Kidney glomerular epithelial cell (primary cell): Measurements from ENCODE around the gene DHCR7.

Experiments
- DNase-seq: peaks from one replicate; lab custom pipeline; 2025; lab: John Stamatoyannopoulos, UW

The DHCR7 gene

DNA sequence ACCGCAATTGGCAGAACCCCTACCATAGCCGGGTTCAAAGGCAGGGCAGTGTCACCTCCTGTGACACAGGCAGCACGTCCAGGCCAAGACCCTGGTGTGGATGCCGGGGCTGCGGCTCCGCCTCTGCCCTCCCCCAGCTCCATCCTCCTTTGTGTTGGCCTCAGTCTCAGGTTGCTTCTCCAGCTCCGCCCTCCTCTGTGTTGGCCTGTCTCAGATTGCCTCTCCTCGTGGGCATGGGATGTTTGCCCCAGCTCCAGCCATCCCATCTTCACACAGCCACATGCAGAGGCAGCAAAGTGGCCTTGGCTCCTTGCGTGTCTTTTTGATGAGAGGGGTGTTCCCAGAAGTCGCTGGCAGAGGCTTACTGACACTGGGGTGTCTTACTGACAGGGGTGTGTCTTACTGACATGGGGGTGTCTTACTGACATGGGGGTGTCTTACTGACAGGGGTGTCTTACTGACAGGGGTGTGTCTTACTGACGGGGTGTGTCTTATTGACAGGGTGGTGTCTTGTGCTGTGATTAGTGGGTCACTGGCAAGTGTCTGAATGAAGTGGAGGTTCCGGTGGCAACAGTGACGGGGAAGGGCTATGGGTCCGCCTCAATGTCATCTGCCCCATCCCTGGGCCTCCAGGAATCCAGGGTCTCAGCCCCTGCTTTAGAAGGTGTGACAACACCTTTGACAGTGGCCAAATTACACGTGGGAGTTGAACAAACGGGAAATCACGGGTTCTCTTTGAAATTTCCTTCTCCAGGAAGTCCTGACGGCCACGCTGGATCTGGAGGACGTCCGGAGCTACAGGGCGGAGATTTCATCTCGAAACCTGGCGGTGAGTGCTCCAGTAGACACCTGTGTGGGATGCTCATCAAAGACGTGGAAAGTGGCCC lies 29.7 kb upstream of the DHCR7 start:
- DNase-seq = no peak

DNA sequence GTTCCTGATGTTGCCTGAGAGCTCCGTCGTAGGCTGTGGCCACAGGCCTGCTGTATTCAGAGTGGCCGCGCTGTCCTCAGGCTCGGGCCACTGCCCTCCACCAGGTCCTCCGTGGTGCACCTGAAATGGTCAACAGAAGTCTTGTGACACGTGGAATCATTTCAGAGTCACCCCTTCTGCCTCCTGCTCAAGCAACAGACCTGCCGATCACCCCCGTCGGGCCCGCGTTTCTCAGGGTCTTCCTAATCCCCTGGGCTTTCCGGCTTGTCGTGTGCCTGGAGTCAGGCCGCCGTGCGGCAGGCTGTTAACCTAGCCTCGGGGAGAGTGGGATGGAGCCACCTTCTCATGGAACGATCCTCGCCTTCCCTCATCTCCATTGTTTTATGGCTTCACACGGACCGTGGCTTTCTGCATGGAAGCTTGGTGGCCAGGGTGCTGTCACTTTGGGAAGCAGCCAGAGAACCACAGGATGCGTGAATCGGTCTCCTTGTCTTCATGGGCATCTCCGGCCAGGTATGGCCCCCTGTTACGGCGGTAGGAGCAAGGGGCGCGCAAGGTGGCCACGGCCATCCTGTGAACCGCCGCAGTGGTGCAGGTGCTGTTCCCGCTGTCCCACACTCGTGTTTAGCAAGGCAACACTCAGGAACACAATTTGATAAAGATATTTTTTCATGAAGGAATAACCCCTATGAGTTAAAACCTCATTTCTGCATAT lies 28.9 kb upstream of the DHCR7 start:
- DNase-seq = no peak

DNA sequence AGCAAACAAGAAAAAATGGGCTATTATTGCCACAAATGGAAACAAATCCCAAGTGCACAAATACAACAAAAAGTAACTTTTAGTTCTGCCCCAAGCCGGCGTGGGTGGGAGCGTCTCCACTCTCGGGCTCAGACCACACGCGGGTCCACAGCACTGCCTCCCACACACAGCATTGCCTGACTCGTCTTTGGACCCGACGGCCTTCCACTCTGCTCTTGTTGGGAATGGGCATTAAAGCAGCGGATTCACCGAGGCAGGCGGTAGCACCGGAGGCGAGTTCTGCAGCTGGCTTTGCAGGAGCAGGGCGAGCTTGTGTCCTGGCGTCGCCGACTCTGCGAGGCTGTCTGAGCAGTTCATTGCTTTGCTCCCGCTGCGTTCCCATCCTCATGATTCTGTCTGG lies 27.8 kb upstream of the DHCR7 start:
- DNase-seq = no peak

DNA sequence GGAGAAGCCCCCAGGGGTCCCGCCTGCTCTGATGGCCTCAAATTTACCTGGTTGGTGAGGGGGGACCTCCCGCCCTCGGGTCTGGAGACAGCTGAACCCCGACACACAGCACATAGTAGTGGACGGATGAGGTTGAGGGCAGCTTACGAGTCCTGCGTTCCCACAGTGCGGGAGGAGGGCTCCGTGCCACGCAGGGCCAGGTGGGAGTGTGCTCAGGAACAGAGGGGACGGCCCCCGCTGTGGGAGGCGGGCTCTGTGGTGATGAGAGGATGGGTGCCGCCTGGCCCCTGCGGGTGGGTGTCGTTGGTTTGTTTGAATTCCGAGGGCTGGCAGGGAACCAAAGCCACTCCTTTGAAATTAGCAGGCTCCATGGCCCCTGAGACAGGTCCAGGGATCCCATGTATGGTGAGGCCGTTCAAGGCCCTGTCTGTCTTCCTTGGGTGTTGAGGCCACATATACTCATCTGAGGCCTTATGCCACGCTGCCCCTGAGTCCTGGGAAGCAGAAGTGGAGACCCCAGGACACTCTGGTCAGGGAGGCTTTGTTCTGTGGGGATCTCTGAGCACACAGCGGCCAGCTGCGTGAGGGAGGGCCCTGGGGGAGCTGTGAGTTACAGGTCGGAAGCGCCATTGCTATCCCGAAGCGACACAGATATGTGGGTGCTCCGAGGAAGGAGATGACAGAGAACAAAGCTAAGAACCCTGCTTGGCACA lies 26.7 kb upstream of the DHCR7 start:
- no peak for DNase-seq

DNA sequence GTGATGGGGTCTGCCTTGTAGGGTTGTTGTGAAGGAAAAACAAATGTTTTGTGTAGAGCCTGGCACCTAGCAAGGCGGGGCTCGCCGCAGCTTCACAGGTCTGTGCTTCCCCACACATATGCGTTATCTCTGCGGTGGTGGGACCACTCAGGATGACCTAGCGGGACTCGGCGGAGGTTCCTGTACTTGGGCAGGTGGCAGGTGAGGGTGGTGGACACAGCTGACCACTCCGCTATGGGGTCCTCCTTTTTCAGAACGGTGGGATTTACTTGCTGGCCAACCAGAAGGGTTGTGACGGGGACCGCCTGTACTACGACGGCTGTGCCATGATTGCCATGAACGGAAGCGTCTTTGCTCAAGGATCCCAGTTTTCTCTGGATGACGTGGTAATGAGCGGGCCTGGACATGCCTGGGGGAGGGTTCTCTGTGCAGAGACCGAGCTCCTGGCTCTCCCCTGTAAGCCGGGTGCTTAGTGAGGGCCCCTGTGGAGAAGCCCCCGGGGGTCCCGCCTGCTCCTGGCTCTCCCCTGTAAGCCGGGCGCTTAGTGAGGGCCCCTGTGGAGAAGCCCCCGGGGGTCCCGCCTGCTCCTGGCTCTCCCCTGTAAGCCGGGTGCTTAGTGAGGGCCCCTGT lies 26.1 kb upstream of the DHCR7 start:
- no peak for DNase-seq

DNA sequence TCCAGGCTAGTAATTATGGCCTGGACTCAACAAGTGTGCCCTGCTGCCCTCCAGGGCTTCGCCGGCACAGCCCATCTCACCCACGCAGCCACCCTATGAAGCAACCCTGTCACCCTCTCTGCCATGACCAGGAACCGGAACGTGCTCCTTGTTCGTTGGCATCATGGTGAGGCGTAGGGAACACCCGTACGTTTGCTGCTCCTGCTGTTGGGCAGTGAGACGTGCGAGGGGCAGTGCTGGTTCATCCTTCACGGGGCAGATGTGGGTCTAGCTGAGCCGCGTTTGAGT lies 25.5 kb upstream of the DHCR7 start:
- DNase-seq = no peak

DNA sequence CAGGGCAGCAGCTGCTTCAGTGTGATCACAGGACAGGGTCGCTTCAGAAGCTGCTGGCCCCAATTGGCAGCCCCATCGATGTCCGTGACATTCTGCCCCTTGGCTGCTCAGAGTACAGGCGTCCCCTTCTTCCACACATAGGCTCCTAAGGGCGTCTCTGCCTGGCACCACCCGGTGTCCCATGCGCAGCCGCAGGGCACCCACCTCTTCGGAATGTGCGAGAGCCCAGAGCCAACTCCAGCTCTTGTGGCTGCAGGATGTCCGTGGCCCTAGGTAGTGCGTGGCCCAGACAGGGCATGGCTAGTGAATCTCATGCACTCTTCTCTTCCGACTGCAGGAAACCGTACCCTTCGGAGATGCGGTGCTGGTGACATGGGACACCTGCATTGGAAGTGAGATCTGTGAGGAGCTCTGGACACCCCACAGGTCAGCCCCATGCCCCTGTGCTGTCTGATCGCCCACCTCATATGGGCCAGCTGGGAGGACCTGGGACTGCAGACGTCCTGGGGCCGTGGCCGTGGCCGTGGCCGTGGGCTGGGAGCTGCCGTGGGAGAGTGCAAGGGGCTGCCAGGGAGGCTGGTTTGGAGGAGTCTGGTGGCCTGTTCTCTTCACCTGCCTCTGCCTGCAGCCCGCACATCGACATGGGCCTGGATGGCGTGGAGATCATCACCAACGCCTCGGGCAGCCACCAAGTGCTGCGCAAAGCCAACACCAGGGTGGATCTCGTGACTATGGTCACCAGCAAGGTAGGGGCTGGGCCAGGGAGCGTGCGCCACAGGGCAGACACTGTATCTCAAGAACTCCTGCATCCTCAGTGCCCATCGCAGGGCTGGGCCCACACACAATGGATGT lies 25.0 kb upstream of the DHCR7 start:
- DNase-seq = no peak

DNA sequence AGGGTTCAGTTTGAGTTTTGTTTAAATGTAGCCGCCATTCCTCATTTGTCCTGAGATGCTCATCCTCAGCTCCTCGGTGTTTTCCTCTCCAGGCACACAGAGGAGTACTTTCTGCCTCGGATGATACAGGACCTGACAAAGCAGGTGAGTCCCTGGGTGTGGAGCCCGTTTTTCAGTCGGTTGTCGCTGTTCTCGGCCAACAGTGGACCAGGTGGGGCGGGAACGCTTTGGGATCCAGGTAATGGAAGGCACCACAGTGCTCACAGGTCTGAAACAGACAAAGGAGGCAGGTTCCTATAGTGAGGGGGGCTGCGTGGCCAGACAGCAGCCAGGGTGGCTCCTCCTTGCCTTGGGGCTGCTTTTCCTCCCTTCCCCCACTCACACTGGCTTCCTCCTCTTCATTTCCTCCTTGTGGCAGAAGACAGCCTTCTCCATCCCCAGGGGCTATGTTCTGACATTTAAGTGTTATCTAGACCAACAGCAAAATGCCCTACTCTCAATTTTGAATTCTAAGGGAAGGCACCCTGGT lies 24.2 kb upstream of the DHCR7 start:
- DNase-seq = no peak

DNA sequence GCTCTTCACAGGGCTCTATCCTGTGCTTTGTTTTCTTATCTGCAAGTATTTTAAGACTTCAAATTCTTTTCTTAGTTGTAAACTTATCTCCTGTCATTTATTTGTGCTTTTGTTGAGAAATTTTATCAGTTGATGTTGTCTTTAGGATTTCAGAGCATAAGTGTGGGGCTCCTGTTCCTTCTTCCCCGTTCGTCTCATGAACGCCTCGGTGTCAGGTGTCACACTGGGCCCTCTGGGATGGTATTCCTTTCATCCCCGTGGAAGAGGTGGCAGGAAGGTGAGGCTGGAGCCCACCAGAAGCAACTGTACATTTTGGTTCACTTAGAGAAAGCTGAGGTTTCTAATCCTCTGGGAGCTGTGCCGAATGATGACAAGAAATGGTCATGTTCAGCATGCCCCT lies 22.8 kb upstream of the DHCR7 start:
- DNase-seq = no peak

DNA sequence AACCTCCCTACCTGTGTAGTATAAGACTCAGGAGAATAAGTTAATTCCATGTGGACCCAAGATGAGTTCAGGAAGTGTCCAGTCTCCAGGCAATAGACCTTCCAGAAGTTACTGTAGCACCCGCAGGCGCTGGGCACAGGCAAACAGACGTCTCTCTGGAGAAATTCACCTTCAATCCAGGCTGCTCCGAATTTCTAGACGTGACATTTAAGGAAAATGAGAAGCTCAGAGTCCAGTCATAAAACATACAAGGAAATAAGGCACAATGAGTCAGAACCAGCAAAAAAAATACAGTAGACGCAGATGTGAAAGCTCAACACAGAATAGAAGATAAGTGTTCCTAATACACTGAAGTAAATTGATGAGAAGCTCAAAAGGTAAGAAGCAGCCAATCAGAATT lies 19.0 kb upstream of the DHCR7 start:
- DNase-seq = no peak

DNA sequence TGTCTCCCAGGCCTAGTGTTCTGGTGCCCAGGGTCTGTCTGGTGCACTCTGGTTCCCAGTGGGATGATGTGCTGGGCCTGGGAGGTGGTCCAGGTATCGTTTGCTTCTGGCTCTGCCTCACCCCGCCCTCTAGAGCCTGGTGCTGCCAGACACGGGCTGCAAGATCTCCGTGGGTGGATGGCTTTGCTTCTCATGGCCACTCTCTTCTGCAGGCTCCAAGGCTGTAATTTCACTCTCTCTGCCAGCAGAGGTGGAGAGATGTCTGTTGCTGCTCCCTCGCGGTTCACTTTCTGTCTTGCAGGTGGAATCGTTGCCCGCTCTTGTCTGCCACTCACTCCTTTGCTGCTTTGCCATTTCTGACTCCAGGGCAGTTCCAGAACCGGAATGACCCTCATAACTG lies 18.2 kb upstream of the DHCR7 start:
- no peak for DNase-seq

DNA sequence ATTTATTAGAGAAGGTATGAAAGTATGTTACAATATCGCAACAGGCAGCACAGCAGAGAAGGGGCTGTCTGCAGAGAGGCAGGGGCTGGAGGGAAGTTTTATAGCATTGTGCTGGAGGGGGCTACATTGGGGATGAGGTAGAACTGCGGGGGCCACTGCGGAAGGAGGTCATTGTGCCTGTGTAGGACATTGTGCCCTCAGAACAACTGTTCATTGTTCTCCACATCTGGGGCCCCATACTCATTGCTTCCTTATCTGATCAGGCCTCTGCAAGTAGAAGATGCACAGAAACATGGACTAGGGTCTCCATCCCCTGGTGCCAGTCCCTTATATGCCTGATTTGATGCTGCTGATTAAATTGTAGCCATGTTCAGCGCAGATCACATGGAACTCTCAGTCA lies 16.9 kb upstream of the DHCR7 start:
- DNase-seq = no peak

DNA sequence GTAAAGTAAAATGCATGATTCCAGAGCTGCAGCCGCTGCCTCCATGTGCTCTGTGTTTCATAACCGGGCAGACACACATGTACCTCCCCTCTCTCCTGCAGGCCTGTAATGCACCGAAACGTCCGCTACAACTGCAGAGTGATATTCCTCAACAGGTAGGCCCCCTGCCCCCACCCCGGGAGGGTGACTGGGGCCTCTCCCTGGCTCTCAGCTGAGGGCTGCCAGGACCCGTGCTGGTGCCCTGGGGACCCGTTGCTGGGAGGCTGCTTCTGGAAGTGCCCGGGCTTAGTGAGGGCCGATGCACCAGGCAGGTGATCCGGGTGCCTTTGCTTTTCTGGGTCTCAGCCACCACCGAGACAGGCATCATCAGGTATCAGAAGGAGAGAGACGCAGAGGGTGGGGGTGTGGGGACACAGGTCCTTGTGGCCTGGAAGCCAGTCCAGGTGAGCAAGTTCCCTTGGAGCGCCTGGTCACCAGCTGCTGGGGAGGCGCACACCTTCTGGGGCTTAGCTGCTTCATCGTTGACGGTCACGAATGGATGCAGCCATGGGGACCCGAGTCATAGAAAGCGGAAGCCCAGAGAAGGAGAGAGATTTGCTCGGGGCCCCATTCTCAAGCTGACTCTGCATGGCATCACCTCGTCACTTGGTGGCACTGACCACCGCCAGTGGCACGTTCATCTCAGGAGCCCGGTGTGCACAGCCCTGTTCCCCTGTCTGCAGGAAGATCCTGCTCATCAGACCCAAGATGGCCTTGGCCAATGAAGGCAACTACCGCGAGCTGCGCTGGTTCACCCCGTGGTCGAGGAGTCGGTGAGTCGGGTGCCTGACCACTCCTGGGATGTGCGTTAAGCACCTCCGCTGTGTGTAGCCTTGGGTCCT lies 15.4 kb upstream of the DHCR7 start:
- DNase-seq = no peak

DNA sequence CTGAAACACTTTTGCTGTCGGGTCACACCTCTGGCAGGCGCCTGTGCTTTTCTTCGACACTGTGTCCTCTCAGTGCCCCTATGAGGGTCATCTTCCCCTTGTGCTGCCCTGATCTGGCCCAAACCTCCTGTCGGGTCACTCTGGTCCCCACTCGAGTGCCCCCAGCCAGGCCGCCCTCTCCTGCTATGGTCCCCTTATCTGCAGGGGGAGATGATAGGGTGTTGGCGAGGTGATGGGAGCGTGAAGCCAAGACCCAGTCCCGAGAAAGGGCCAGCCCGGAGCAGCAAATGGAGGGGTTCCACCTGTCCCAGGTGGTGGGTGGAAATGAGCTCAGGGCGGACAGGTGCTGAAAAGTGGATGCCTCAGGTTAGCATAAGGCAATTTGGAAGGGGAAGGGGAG lies 14.5 kb upstream of the DHCR7 start:
- DNase-seq = no peak

DNA sequence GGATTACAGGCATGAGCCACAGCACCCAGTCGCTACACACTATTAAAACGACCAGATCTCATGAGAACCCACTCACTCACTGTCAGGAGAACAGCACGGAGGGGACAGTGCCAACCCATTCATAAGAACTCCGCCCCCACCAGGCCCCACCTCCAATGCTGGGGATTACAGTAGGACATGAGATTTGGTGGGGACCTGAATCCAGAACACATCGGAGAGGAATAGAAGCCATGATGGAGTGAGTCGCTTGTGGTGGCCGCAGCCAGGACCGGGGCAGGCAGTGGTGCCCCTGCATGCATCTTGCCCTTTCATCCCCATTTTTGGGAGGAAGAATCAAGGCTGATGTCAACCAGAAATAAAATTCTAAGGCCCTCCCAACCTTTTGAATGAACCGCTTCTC lies 13.5 kb upstream of the DHCR7 start:
- no peak for DNase-seq

DNA sequence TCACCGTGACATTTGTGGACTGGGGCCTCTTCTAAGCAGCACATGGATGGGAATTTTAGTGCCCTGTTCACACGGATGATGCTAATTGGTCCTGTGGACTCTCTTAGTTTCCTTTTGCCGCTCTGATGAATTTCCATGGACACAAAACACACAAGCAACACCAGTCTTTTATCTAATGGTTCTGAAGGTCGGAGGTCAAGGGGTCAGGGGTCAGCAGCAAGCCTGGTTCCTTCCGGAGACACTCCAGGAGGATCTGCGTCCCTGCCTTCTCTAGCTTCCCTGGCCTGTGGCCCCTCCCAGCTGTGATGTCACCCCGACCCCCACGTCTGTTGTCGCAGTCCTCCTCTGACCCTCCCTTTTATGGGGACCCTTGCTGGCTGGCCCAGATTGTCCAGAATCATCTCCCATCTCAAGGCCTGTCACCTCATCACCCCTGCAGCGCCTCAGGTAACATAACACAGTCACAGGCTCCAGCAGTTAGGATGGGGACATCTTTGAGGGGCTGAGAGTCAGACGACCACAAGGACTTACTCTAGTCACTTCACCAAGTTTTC lies 11.7 kb upstream of the DHCR7 start:
- DNase-seq = no peak

DNA sequence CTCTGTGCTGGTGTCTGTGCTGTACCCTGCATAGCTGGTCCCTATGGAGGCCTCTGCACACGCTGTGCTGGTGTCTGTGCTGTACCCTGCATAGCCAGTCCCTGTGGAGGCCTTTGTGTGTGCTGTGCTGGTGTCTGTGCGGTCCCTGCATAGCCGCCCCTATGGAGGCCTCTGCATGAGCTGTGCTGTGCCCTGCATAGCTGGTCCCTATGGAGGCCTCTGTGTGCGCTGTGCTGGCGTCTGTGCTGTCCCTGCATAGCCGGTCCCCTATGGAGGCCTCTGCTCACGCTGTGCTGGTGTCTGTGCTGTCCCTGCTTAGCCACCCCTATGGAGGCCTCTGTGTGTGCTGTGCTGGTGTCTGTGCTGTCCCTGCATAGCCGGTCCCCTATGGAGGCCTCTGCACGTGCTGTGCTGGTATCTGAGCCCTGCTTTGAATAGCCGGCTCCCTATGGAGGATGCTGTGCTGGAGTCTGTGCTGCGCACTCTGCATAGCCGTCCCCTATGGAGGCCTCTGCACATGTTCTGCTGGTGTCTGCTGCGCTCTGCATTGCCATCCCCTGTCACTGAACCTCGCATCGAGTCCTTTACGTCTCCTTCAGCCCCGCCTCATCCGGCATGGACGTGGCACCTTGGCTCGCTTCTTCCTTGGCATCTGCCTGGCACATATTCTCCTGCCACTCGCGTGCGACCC lies 11.0 kb upstream of the DHCR7 start:
- DNase-seq = no peak

DNA sequence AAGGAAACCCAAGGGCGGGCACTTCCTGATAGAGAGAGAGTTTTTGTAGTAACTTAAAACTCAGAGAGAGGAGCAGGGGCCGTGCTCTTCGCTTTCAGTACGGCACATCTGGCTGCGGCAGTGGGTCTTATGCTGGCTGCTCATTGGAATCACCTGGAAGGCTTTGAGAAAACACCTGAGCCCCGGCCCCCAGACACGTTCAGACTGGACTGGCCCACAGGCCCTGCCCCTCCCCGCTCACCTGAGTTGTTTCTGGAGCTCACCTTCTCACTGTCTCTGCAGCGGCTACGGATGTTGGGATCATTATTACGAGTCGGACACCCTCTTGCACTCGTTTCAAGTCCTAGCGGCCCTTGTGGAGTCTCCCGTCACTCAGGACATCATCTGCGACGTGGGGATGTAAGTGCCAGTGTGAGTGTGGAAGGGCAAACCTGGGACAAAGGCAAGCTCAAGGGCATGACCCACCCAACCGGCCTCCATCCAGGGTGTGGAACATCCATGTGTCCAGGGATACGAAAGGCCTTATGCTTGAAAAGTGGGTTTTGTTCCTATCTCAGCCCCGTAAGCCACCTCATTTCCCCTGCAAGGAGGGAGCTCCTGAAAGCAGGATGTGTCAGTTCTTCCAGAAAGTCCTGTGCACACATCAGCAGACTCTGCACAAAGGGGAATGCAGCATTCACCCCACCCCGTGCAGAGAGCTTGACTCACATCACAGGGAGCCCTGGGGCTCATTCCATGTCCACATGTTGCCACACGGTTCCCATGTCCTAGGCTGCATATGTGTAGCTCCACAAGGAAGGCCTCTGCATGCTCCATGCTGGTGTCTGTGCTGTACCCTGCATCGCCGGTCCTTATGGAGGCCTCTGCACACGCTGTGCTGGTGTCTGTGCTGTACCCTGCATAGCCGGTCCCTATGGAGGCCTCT lies 10.2 kb upstream of the DHCR7 start:
- DNase-seq = no peak
